ENCODE results near the gene DENND4C.

DENND4C gene

GRCh38 chr9:19420877-19421276 is 190.4 kb downstream of the DENND4C start:
- no peak for DNase-seq
